Neural cell (in vitro differentiated cells): ENCODE measurements around the gene MOB3B. TPM values are rescaled to one million over a fixed set of nuclear protein-coding genes. Genes with fewer than 3 reads are reported as not detected.

Source experiments
- H2AFZ ChIP-seq: fragments of 200-600, 300-800 bp; sonication (generic), shearing (Covaris generic); 2 replicates; pipeline ENCODE4 v1.6.0; 2014; ENCODE audit warnings: low read depth, mild to moderate bottlenecking, antibody characterized with exemption, low read length, moderate library complexity
- H3F3A ChIP-seq: fragments of 200-600 bp; shearing (Covaris generic); 2 replicates; pipeline ENCODE4 v1.6.1; 2016; ENCODE audit warnings: mild to moderate bottlenecking, moderate library complexity, mixed read lengths, antibody characterized with exemption, low read length; ENCODE audit not compliant: insufficient read depth, poor library complexity, severe bottlenecking
- H3K27ac ChIP-seq: fragments of 200-600, 300-800 bp; sonication (generic), shearing (Covaris generic); 2 replicates; pipeline ENCODE4 v1.5.1; 2014; ENCODE audit warnings: mild to moderate bottlenecking, low read length, moderate library complexity
- H3K27me3 ChIP-seq: fragments of 300-800, 200-600 bp; sonication (generic), shearing (Covaris generic); 2 replicates; pipeline ENCODE4 v1.6.0; 2014; ENCODE audit warnings: mild to moderate bottlenecking, low read depth, low read length, moderate library complexity; ENCODE audit not compliant: insufficient read depth
- H3K36me3 ChIP-seq: fragments of 300-800, 200-600 bp; sonication (generic), shearing (Covaris generic); 2 replicates; pipeline ENCODE4 v1.5.1; 2014; ENCODE audit warnings: mild to moderate bottlenecking, antibody characterized with exemption, low read length, moderate library complexity; ENCODE audit not compliant: insufficient read depth
- H3K4me2 ChIP-seq: fragments of 300-800, 200-600 bp; sonication (generic), shearing (Covaris generic); 2 replicates; pipeline ENCODE4 v1.6.0; 2014; ENCODE audit warnings: mild to moderate bottlenecking, low read length
- H3K4me3 ChIP-seq: fragments of 300-800, 200-600 bp; sonication (generic), shearing (Covaris generic); 2 replicates; pipeline ENCODE4 v1.5.1; 2014; ENCODE audit warnings: mild to moderate bottlenecking, low read length, moderate library complexity
- H3K79me2 ChIP-seq: fragments of 200-600 bp; shearing (Covaris generic); replicated peaks from 2 replicates; pipeline ENCODE4 v1.6.0; 2014; ENCODE audit warnings: mild to moderate bottlenecking, low read length, moderate library complexity; ENCODE audit not compliant: insufficient read depth
- H3K9ac ChIP-seq: fragments of 300-800, 200-600 bp; sonication (generic), shearing (Covaris generic); 2 replicates; pipeline ENCODE4 v1.6.1; 2016; ENCODE audit warnings: mild to moderate bottlenecking, low read length, mixed read lengths
- H3K9me2 ChIP-seq: fragments of 200-600 bp; shearing (Covaris generic); 2 replicates; pipeline ENCODE4 v1.6.1; 2016; ENCODE audit warnings: mild to moderate bottlenecking, low read length, mixed read lengths; ENCODE audit not compliant: insufficient read depth
- H3K9me3 ChIP-seq: fragments of 200-600, 300-800 bp; sonication (generic), shearing (Covaris generic); 2 replicates; pipeline ENCODE4 v1.6.1; 2016; ENCODE audit warnings: mild to moderate bottlenecking, mixed run types, low read length, moderate library complexity, mixed read lengths
- H4K20me1 ChIP-seq: fragments of 200-600 bp; shearing (Covaris generic); 2 replicates; pipeline ENCODE4 v1.6.1; 2016; ENCODE audit warnings: mild to moderate bottlenecking, mixed run types; ENCODE audit not compliant: insufficient read depth
- CTCF ChIP-seq: fragments of 450-650 bp; IDR thresholded peaks from 2 replicates; pipeline ENCODE4 v1.5.1; 2014; ENCODE audit warnings: antibody characterized with exemption, mild to moderate bottlenecking, moderate library complexity; ENCODE audit not compliant: poor library complexity, severe bottlenecking
- EP300 ChIP-seq: fragments of 450-650 bp; conservative IDR thresholded peaks from 2 replicates; pipeline ENCODE4 v1.6.1; 2014; ENCODE audit warnings: antibody characterized with exemption, mild to moderate bottlenecking, moderate library complexity; ENCODE audit not compliant: poor library complexity, severe bottlenecking
- EZH2 ChIP-seq: fragments of 200-600, 300-800 bp; shearing (Covaris generic), sonication (generic); IDR thresholded peaks from 2 replicates; pipeline ENCODE4 v1.6.1; 2014; ENCODE audit warnings: antibody characterized with exemption, low read length, borderline replicate concordance, mild to moderate bottlenecking; ENCODE audit not compliant: insufficient read depth, poor library complexity, severe bottlenecking
- MXI1 ChIP-seq: fragments of 450-650 bp; conservative IDR thresholded peaks from 2 replicates; pipeline ENCODE4 v1.6.1; 2014; ENCODE audit warnings: antibody characterized with exemption, mild to moderate bottlenecking; ENCODE audit not compliant: poor library complexity, severe bottlenecking
- POLR2AphosphoS5 ChIP-seq: IDR thresholded peaks from 2 replicates; pipeline ENCODE4 v1.6.1; 2012
- RAD21 ChIP-seq: fragments of 450-650 bp; conservative IDR thresholded peaks from 2 replicates; pipeline ENCODE4 v1.6.1; 2014; ENCODE audit warnings: antibody characterized with exemption, mild to moderate bottlenecking, moderate library complexity
- REST ChIP-seq: IDR thresholded peaks from 2 replicates; pipeline ENCODE4 v1.6.1; 2012; ENCODE audit warnings: borderline replicate concordance
- SMC3 ChIP-seq: fragments of 450-650 bp; conservative IDR thresholded peaks from 2 replicates; pipeline ENCODE4 v1.6.1; 2014; ENCODE audit warnings: antibody characterized with exemption, mild to moderate bottlenecking, moderate library complexity; ENCODE audit not compliant: poor library complexity
- TAF1 ChIP-seq: IDR thresholded peaks from 2 replicates; pipeline ENCODE4 v1.6.1; 2012; ENCODE audit warnings: low read depth
- polyA plus RNA-seq: library from polyadenylated mRNA; depleted of rRNA; stranded (reverse); fragments of >200 nt; gene quantifications from 2 replicates; pipeline ENCODE4 v1.2.3, GENCODE V29; 2014

The MOB3B gene
- polyA plus RNA-seq, 1 donor from 2014 or later: 1.8 TPM

- TF ChIP-seq EZH2: no peak
- no peak for TF ChIP-seq RAD21
- no peak for TF ChIP-seq MXI1
- no peak for TF ChIP-seq TAF1
- TF ChIP-seq EP300: no peak
- TF ChIP-seq SMC3: no peak
- no peak for TF ChIP-seq REST
- no peak for TF ChIP-seq CTCF
- TF ChIP-seq POLR2AphosphoS5: no peak
- Histone ChIP-seq H4K20me1 (no peaks in the 10 kb centered on the region), H2AFZ (no peak overlapping the region), H3K27ac (no peak overlapping the region), H3K27me3 (no peaks in the 10 kb centered on the region), H3K9ac (no peak overlapping the region), H3F3A (no peaks in the 10 kb centered on the region), H3K79me2 (no peaks in the 10 kb centered on the region), H3K9me2 (no peaks in the 10 kb centered on the region), H3K36me3 (no peaks in the 10 kb centered on the region), H3K4me2 (no peak overlapping the region), H3K4me3 (no peak overlapping the region), H3K9me3 (no peaks in the 10 kb centered on the region)
Observed at GRCh38 chr9:27460226-27461023, 69.2 kb downstream of the MOB3B start.

GRCh38 chr9:27457445-27457844 is 72.2 kb downstream of the MOB3B start:
- no peaks in the 10 kb centered on the region for H3K27me3 ChIP-seq
- no peaks in the 10 kb centered on the region for H3K36me3 ChIP-seq
- no peak overlapping the region for H3K27ac ChIP-seq

More at GRCh38 chr9:27457445-27457844, 72.2 kb downstream of the MOB3B start:
- no peak overlapping the region for H3K4me2 ChIP-seq
- H2AFZ ChIP-seq: no peak overlapping the region
- H3K4me3 ChIP-seq: no peak overlapping the region
- no peaks in the 10 kb centered on the region for H3K9me3 ChIP-seq
- H3K79me2 ChIP-seq: no peaks in the 10 kb centered on the region
- no peaks in the 10 kb centered on the region for H3F3A ChIP-seq
- H4K20me1 ChIP-seq: no peaks in the 10 kb centered on the region
- H3K9ac ChIP-seq: no peak overlapping the region
- H3K9me2 ChIP-seq: no peaks in the 10 kb centered on the region
- TF ChIP-seq EZH2: no peak
- no peak for TF ChIP-seq RAD21
- no peak for TF ChIP-seq TAF1
- no peak for TF ChIP-seq CTCF
- no peak for TF ChIP-seq POLR2AphosphoS5
- TF ChIP-seq MXI1: no peak
- no peak for TF ChIP-seq SMC3
- no peak for TF ChIP-seq REST
- no peak for TF ChIP-seq EP300
